ENCODE measurements around the gene CAMK4.

DNA sequence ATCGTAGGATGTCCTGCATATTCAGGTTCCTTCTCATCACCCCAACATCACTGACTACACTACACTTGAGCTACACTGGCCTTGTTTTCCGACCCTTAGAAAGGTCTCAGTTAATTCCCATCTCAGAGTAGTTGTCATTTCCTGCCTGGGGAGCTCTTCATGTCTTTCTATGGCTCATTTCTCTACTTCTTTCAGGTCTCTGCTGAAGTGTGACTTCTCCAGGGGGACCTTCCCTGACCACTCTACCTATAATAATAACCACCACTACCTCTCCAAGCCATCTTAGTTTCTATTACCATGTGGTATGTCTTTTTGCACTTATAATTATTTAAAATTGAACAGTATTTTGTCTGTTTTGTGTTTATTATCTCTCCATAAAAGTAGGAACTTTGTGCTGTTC is 174.9 kb downstream of the CAMK4 start:
- TF ChIP-seq, protein P1, sequence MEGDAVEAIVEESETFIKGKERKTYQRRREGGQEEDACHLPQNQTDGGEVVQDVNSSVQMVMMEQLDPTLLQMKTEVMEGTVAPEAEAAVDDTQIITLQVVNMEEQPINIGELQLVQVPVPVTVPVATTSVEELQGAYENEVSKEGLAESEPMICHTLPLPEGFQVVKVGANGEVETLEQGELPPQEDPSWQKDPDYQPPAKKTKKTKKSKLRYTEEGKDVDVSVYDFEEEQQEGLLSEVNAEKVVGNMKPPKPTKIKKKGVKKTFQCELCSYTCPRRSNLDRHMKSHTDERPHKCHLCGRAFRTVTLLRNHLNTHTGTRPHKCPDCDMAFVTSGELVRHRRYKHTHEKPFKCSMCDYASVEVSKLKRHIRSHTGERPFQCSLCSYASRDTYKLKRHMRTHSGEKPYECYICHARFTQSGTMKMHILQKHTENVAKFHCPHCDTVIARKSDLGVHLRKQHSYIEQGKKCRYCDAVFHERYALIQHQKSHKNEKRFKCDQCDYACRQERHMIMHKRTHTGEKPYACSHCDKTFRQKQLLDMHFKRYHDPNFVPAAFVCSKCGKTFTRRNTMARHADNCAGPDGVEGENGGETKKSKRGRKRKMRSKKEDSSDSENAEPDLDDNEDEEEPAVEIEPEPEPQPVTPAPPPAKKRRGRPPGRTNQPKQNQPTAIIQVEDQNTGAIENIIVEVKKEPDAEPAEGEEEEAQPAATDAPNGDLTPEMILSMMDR (IDR thresholded peaks at IDR 0.05) = no peak
- TF ChIP-seq POLR2A (IDR thresholded peaks at IDR 0.05) = no peak
